GM20431 (cell line): ENCODE measurements around the gene SMCO1.

ENCODE experiments used
- in situ Hi-C: fragments of 300-500 bp; cut with MseI, MboI; formaldehyde crosslinking; loops from one replicate; pipeline ENCODE4 v1.15.0; 2020; ENCODE audit warnings: low sequenced_read_pairs; ENCODE audit not compliant: unreplicated experiment

SMCO1 gene

DNA sequence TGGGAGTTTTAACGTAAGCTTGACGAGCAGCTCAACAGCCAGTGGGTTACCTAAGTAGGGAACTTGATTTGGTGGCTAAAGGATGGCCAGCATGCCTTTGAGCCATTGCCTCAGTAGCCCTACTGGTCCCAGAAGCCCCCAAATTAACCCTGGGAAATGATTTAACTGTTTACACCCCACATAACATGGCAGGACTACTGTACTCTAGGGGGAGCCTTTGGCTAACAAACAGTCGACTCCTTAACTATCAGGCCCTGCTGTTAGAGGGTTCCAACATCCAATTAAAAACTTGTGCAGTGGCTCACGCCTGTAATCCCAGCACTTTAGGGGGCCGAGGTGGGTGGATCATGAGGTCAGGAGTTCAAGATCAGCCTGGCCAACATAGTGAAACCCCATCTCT, 9.4 kb upstream of the SMCO1 start:
- in situ Hi-C loops, result loop anchor here (25.0 kb wide), 1 partner anchor 262 kb away; no protein-coding TSS in a partner anchor

DNA sequence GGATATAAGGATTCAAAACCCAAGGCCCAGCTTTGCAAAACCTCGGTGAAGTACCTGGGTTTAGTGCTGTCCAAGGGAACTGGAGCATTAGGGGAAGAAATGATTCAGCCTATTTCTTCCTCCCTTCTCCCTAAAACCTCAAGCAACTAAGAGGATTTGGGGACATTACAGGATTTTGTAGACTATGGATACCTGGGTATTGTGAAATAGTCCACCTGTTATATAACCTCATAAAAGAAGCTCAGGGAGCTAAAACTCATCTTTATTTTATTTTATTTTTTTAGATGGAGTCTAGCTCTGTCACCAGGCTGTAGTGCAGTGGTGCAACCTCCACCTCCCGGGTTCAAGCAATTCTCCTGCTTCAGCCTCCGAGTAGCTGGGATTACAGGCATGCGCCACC, 8.7 kb upstream of the SMCO1 start:
- in situ Hi-C loops, result loop anchor here (25.0 kb wide), 1 partner anchor 262 kb away; no protein-coding TSS in a partner anchor

DNA sequence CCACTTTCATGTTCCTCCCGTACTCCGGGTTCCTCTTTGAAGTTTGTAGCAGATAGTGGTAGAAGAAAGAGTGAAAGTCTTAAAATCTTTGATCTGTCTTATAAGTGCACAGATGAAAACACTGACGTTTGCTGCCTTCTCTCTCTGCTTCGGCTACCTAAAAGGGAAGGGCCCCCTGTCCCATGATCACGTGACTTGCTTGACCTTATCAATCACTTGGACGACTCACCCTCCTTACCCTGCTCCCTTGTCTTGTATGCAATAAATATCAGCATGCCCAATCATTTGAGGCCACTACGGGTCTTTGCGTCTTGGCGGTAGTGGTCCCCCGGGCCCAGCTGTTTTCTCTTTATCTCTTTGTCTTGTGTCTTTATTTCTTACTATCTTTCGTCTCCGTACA, 6.1 kb upstream of the SMCO1 start:
- in situ Hi-C loops, result loop anchor here (25.0 kb wide), 1 partner anchor 259 kb away; no protein-coding TSS in a partner anchor

DNA sequence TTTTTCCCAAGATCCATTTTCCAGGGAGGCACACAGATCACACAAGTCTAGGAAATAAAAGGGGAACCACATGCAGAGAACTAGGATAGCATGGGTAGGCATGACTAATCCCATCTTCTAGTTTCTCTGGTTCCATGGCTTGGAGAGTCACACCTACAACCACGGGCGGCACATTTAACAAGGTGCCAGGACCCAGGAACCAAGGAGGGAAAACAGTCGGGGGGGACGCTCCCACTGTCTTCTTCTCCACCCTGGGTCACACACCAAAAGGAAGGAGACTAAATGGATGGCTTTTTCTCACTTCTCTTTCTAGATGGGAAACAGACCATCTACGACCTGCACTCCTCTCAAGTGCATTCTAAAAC, 4.6 kb upstream of the SMCO1 start:
- in situ Hi-C loops, result loop anchor here (25.0 kb wide), 1 partner anchor 257 kb away; no protein-coding TSS in a partner anchor

DNA sequence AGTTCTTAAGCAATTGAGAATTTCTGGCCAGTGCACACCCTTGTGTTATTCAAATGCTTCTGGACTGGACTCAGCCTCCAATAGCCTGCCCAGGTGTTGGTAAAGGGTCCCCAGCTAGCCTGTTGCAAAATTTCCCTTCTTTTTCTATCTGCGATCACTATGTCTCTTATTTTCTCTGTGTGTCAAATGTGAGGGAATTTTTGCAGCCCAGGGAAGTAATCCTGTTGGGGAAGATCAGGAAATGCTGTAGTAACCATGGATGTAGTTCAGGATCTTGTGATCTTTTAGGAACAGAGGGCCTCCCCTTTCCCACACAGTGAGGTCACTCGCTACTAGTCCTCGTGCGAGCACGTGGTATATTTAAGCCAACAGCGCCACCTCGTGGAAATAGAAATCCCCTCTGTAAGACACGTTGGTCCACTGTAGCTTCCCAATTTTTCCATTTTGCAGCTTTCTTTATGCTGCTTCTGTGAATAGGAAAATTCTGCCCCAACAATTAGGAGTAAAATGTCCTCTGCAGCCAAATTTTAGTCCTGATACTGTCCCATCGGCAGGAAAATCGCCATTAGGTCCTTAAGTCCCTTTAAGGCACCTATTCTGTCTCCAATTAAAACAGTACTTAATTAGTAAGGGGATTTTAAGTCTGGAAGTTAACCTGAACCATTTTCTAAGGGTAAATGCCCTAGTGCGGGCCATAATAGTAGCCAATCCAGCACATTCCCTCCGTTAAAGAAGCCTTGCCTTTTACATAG, 4.0 kb upstream of the SMCO1 start:
- in situ Hi-C loops, result loop anchor here (25.0 kb wide), 1 partner anchor 257 kb away; no protein-coding TSS in a partner anchor

DNA sequence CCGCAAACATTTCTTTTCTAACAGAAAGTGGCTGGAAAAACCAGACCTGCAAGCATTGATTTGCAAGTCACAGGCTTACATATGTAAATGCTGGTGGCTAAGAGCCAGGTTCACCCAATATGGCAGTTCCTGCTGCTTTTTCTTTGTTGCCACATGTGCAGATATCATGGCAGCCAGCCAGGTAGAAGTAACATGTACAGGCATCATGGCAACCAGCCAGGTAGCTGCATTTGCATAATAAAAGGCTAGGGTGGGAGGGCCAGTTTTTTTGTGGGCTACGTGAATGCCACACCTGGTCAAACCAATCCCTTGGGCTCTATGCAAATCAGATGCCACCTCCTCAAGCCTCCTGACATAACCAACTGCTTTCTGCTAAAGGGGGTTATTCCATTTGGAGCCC, 2.8 kb upstream of the SMCO1 start:
- in situ Hi-C loops, result loop anchor here (25.0 kb wide), 1 partner anchor 256 kb away; no protein-coding TSS in a partner anchor

DNA sequence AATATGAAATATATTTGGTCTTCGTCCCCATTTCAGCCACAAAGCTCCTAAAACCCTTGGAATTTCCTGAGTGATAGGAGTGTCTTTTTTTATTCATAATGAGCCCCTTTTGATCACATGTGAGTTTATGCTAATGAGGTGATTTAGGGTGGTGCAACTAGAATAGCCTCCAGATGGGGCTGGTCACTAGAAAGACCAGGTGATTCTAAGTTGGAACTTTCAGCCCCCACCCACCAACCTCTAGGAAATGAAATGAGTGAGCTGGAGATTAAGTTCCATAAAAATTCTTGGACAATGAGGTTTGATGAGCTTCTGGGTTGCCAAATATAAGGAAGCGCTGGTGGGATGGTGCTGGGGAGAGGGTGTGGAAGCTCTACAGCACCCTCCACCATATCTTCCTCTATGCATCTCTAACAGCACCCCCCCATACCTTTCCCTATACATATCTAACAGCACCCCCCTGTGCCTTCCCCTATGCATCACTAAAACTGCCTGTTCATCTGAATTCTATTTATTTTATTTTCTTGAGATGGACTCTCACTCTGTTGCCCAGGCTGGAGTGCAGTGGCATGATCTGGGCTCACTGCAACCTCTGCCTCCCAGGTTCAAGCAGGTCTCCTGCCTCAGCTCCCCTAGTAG, 2.1 kb upstream of the SMCO1 start:
- in situ Hi-C loops, result loop anchor here (25.0 kb wide), 1 partner anchor 255 kb away; no protein-coding TSS in a partner anchor

DNA sequence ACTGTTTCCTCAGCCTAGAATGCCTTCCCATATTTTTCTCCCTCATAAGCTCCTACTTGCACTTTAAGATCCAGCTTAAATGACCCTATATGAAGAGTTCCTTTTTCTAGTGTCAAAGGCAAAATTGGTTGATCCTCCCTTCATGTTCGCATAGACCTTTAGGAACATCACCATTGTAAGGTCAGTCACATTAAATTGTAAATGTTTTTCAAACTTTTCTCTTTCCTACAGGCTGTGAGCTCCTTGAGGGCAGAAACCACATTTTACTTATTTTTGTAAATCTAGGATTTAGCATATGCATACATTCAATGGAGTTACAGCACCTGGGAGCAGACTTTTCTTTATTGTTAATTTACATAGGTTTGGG, 813 bp downstream of the SMCO1 start:
- in situ Hi-C loops, result loop anchor here (25.0 kb wide), 1 partner anchor 252 kb away; no protein-coding TSS in a partner anchor

DNA sequence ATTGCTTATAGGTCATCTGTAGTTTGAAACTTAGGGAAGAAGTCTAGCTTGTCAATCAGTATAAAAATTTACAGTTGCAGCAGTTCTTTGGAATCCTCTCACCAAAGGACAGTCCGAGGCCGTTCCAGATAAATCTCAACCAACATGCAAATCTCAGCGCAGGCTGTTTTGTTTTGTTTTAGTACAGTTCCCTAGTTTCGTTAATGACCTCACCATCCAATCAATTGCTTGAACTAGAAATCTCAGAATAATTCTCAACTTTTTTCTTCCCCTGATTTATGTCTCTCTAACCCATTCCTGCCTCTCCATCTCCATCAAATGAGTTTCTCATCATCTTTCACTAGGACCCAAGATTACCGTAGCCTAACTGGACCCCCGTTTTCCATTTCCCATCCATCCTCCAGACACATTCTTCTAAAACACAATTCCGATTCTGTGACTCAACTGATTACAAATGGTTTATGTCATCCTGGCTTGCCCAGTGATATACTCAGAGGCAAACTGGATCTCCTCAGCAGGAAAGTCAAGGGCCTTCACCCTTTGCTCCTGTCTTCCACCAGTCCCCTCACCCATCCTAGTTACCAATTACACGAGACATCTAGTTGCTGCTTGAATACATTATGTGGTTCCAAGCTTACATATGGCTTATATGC, 1.3 kb downstream of the SMCO1 start:
- in situ Hi-C loops, result loop anchor here (25.0 kb wide), 1 partner anchor 252 kb away; no protein-coding TSS in a partner anchor

DNA sequence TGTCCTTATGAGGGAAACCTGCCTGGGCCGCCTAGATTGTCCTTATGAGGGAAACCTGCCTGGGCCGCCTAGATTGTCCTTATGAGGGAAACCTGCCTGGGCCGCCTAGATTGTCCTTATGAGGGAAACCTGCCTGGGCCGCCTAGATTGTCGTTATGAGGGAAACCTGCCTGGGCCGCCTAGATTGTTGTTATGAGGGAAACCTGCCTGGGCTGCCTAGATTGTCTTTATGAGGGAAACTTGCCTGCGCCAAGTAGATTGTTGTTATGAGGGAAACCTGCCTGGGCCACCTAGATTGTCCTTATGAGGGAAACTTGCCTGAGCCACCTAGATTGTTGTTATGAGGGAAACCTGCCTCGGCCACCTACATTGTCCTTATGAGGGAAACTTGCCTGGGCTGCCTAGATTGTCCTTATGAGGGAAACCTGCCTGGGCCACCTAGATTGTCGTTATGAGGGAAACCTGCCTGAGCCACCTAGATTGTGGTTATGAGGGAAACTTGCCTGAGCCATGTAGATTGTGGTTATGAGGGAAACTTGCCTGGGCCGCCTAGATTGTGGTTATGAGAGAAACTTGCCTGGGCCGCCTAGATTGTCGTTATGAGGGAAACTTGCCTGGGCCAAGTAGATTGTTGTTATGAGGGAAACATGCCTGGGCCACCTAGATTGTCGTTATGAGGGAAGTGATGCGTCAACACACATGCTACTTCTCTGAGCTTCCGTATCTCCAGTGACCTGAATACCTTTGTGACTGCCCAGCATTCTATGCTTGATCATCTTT, 3.3 kb downstream of the SMCO1 start:
- in situ Hi-C loops, result loop anchor here (25.0 kb wide), 1 partner anchor 250 kb away; no protein-coding TSS in a partner anchor

DNA sequence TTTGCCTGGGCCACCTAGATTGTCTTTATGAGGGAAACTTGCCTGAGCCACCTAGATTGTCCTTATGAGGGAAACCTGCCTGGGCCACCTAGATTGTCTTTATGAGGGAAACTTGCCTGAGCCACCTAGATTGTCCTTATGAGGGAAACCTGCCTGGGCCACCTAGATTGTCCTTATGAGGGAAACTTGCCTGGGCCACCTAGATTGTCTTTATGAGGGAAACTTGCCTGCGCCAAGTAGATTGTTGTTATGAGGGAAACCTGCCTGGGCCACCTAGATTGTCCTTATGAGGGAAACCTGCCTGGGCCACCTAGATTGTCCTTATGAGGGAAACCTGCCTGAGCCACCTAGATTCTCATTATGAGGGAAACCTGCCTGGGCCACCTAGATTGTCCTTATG, 4.0 kb downstream of the SMCO1 start:
- in situ Hi-C loops, result loop anchor here (25.0 kb wide), 1 partner anchor 249 kb away; no protein-coding TSS in a partner anchor

DNA sequence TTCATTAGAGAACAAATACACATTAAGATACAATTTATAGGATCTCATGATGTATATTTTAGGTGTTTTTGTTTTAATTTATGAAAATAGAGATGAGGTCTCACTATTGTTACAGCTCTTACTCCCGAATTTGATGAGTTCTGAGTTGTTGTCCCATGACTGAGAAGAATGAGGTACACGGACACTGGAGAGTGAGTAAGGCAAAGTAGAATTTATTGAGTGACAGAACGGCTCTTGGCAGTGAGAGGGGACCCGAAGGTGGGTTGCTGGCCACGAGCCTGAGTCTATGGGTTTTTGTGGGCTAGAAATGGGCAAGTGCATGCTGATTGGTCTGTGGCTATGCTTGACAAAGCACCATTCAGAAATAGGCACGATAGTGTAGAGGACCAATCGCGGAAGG, 8.5 kb downstream of the SMCO1 start:
- in situ Hi-C loops, result loop anchor here (25.0 kb wide), 1 partner anchor 244 kb away; no protein-coding TSS in a partner anchor

DNA sequence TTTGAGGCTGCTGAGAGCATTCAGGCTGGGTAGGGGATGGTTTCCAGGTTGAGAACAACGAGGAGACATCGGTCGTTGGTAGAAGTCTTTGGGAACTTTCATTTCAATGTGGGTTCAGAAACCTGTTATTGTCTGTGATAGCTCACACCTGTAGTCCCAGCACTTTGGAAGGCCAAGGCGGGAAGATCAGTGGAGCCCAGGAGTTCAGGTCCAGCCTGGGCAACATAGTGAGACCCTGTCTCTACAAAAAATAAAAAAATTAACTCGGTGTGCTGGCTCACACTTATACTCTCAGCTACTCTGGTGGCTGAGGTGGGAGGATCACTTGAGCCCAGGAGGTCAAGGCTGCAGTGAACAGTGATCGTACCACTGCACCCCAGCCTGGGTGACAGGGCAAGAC, 10.6 kb downstream of the SMCO1 start:
- in situ Hi-C loops, result loop anchor here (25.0 kb wide), 1 partner anchor 242 kb away; no protein-coding TSS in a partner anchor

DNA sequence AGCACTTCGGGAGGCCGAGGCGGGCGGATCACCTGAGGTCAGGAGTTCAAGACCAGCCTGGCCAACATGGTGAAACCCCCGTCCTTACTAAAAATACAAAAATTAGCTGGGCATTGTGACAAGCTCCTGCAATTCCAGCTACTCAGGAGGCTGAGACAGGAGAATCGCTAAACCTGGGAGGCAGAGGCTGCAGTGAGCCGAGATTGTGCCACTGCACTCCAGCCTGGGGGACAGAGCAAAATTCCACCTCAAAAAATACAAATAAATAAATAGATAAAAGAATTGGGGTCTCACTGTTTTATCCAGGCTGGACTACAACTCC, 11.1 kb downstream of the SMCO1 start:
- in situ Hi-C loops, result loop anchor here (25.0 kb wide), 1 partner anchor 242 kb away; no protein-coding TSS in a partner anchor

DNA sequence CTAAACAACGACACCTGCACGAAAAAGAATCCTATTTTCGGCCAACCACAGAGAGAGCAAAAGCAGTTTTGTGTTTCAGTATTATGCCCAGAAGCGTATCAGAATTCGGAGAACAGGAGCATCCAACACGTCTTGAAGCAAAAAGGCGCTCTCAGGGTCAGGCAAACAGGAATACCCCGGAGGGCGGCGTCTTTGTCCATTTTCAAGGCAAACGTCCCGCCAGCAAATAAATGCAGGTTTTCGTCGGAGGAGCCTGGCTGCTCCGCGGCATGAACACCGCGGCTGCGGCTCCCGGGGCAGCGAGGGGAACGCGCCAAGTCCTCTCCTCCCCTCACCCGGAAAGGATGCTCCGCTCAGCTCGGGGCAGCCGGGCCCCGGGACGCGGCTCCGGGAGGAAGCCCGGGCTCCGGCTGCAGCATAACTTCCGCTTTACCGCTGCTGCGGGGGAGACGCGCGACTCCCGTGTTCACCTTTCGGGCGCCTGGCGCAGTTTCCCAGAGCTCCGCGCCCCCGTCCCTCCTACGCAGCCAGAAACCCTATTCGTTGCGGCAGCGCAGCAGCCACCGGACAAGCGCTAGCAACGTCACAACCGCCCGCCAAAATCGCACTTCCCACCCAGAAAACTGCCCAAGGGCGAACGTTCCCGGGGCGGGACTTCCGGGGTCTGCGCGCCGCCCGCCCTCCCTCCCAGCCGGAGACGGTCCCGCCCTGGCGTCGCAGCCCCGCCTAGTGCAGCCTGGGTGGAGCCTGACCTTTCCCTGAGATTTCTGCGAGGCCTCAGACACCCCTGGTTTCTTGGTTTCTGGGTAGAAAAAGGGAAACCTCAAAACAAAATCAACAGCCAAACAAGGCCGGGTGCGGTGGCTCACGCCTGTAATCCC, 11.7 kb downstream of the SMCO1 start, which contains the start of gene RNF168:
RNF168 (minus strand) TSS at position 573 of the 881 bp plus-strand sequence. CDS start 595 bp downstream, outside the sequence.
- in situ Hi-C loops, result loop anchor here (25.0 kb wide), 1 partner anchor 241 kb away; no protein-coding TSS in a partner anchor

DNA sequence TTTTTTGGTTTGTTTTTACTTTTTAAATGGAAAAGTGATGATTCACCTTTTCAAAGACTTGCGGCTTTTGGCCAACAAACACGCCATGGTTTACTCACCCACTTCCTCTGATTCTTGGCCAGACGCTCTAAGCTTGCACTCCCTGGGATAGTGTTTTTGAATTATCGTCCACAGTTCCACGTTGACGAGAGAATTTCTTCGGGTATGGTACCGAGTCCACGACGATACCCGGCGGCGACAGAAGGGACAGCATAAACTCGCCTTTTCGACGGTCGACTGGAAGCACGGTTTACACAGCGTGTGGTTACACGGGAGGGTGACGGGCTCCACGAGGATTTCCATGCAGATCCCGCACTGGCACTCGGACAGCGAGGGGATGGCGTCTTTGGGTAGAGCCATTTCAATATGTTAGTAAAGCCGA, 12.4 kb downstream of the SMCO1 start:
- in situ Hi-C loops, result loop anchor here (25.0 kb wide), 1 partner anchor 240 kb away; no protein-coding TSS in a partner anchor

DNA sequence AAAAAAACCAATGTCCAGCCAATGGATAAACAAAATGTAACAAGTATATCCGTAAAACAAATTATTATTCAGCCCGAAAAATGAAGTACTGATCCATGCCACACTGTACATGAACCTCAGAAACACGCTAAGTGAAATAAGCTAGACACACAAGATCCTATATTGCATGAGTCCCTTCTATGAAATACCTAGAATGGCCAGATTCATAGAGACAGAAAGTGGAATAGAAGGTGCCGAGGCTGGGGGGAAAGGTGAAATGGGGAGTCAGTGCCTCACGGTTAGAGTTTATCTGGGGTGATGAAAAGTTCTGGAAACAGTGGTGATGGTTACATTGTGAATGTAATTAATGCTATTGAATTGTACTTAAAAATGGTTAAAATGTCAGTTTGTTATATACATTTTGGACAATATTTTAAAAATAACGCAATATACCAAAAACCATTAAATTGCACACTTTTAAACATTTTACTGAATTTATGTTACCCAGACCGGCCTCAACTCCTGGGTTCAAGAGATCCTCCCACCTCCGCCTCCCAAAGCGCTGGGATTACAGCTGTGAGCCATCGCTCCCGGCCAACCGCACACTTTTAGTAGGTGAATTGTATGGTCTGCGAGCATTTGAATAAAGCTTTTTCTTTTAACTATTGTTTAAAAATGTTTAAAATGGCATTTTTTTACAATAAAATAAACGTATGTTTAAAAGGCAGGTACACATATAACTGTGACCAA, 13.7 kb downstream of the SMCO1 start:
- in situ Hi-C loops, result loop anchor here (25.0 kb wide), 1 partner anchor 239 kb away; no protein-coding TSS in a partner anchor
